NCI-H187 (cell line): Measurements from ENCODE around the gene SUGP2.
"Not testable (repeated sequence)": the region's sequence is repeated elsewhere in the genome, so short reads cannot be mapped to it uniquely, and the experiment has no call there.

Source experiments
- DNase-seq, 2 experiments: peaks; one replicate each; lab custom pipeline; 2025; lab: John Stamatoyannopoulos, UW

The SUGP2 gene

GRCh38 chr19:18990128-18990708 lies 43.1 kb downstream of the SUGP2 start:
- no peak for DNase-seq

- DNase-seq: no peak
Observed at GRCh38 chr19:18989316-18989715, 44.0 kb downstream of the SUGP2 start.

GRCh38 chr19:18987456-18987855 lies 45.9 kb downstream of the SUGP2 start:
- DNase-seq: no peak

GRCh38 chr19:18985257-18985656 lies 48.1 kb downstream of the SUGP2 start:
- DNase-seq: no peak

GRCh38 chr19:18984251-18984650 lies 49.1 kb downstream of the SUGP2 start:
- DNase-seq: no peak

GRCh38 chr19:18982669-18983068 lies 50.6 kb downstream of the SUGP2 start:
- DNase-seq: no peak

GRCh38 chr19:18980432-18981020 lies 52.8 kb downstream of the SUGP2 start:
- DNase-seq: no peak

GRCh38 chr19:18978616-18979015 lies 54.7 kb downstream of the SUGP2 start:
- no peak for DNase-seq

GRCh38 chr19:18975869-18976268 lies 57.4 kb downstream of the SUGP2 start:
- no peak for DNase-seq

- DNase-seq: no peak
Observed at GRCh38 chr19:18975011-18975410, 58.3 kb downstream of the SUGP2 start.

- no peak for DNase-seq
Observed at GRCh38 chr19:18972851-18973250, 60.5 kb downstream of the SUGP2 start.

GRCh38 chr19:18972301-18972811 lies 61.0 kb downstream of the SUGP2 start:
- no peak for DNase-seq

GRCh38 chr19:18969931-18970659 lies 63.2 kb downstream of the SUGP2 start:
- DNase-seq: no peak

GRCh38 chr19:18967358-18968146 lies 65.8 kb downstream of the SUGP2 start:
- DNase-seq: no peak

GRCh38 chr19:18966307-18966706 lies 67.0 kb downstream of the SUGP2 start:
- no peak for DNase-seq

- no peak for DNase-seq
Observed at GRCh38 chr19:18964121-18964520, 69.2 kb downstream of the SUGP2 start.

GRCh38 chr19:18961767-18962620 lies 71.3 kb downstream of the SUGP2 start:
- DNase-seq: no peak

- no peak for DNase-seq
Observed at GRCh38 chr19:18960370-18960769, 72.9 kb downstream of the SUGP2 start.

- no peak for DNase-seq
Observed at GRCh38 chr19:18955042-18955441, 78.3 kb downstream of the SUGP2 start.

GRCh38 chr19:18954094-18954493 lies 79.2 kb downstream of the SUGP2 start:
- no peak for DNase-seq

- DNase-seq: not testable (repeated sequence)
Observed at GRCh38 chr19:18952364-18953003, 80.8 kb downstream of the SUGP2 start.
